HG02678 (cell line): ENCODE measurements around the gene RAF1.
"Not testable (repeated sequence)": the region's sequence is repeated elsewhere in the genome, so short reads cannot be mapped to it uniquely, and the experiment has no call there.

Source experiments
- ATAC-seq: cut with Tn5 transposase; IDR thresholded peaks from one replicate; pipeline ENCODE4 v1.9.1; 2021; ENCODE audit warnings: mild to moderate bottlenecking, moderate library complexity; ENCODE audit not compliant: unreplicated experiment

RAF1 gene

GRCh38 chr3:12663936-12664908 lies at the start of gene RAF1:
Gene RAF1 (minus strand): TSS chr3:12664117. CDS start chr3:12618721, 45,396 bp downstream.
- peak; percentile 95 for ATAC-seq

DNA sequence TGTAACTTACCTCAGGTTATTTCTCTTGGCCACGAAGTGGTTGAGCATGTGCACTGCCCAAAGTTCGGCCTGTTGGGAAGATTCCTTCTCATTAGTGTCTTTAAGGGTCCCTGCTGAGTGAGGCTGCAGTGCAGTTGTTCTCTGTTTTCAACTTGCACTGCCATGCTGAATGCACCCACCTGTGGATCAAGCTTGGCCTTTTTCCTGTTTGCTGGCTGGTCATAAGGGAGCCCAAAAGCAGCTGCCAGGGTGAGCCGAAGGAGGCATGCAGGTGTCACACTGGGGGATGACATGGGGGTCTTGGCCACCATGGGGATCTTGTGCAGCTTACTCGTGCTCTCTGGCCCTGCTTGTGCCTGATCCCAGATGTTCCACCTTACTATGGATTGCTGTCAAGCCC lies 46.1 kb upstream of the RAF1 start:
- ATAC-seq, result no peak

DNA sequence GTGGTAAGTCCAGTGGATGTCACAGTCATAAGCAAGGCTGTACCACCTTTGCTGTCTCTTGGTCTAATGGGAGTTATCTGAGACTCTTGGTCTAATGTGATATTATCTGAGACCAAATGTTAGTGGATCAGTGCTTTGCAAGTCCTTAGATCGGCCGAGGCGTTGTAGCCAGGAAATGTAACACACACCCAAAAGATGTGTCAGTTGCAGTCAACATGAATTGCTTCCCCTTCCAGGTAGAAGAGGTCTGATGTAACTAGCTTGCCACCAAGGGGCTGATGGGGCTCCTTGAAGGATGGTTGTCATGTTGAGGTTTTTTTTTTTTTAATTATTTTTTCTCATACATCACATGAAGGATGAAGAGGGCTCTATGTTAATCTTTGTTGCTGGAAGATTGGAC lies 45.4 kb upstream of the RAF1 start:
- ATAC-seq, result no peak

GRCh38 chr3:12708584-12709192 lies 44.8 kb upstream of the RAF1 start:
- no peak for ATAC-seq

GRCh38 chr3:12707449-12707848 lies 43.5 kb upstream of the RAF1 start:
- ATAC-seq, result no peak

DNA sequence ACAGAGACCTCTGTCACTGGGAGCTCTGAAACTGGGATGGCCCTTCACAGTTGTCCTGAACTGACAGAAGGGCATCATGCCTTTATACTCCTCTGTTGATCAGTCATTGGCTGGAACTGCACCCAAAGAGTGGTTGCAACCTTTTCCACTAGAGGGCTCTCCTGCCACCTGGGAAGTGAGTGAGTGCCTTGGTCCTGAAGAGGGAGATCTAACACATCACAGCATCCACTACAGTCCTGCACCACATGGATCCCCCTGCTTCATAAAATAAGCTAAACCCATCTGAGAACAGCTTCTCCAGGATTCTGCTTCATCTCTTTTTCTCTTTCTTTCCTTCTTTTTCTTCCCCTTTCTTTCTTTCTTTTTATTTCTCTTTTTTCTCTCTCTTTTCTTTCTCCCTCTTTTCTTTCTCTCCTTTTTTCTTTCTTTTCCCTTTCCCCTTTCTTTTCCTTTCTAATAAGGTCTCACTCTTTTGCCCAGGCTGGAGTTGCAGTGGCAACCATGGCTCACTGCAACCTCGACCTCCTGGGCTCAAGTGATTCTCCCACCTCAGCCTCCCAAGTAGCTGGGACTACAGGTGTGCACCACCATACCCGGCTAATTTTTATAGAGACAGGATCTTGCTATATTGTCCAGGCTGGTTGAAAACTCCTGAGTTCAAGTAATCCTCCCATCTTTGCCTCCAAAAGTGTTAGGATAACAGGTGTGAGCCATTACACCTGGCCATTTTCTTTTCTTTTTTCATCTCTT lies 42.8 kb upstream of the RAF1 start:
- ATAC-seq, result peak; percentile 94

- ATAC-seq, result no peak
These were observed 42.1 kb upstream of the RAF1 start for GRCh38 chr3:12705981-12706380.

DNA sequence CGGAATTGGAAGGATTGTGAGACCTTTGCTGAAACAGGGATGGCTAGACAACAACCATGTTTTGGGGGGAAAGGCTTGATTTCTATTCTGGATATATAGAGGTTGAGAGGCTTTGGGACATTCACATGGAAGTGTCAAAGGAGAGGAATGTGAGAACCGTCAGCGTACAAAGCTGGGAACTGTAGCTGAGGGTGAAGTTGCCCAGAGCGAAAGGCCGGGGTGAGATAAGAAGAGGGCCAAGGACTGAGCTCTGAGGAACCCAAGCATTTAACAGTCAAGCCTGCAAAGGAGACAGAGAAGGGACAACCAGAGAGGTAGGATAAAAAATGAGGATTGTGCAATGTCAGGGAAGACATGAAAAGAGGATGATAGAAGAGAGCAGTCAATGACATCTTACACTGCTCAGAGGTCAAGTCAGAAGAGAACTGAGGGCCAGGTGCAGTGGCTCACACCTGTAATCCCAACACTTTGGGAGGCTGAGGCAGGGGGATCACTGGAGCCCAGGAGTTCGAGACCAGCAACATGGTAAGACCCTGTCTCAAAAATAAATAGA lies 41.5 kb upstream of the RAF1 start:
- ATAC-seq, result no peak

GRCh38 chr3:12702501-12702900 lies 38.6 kb upstream of the RAF1 start:
- no peak for ATAC-seq

DNA sequence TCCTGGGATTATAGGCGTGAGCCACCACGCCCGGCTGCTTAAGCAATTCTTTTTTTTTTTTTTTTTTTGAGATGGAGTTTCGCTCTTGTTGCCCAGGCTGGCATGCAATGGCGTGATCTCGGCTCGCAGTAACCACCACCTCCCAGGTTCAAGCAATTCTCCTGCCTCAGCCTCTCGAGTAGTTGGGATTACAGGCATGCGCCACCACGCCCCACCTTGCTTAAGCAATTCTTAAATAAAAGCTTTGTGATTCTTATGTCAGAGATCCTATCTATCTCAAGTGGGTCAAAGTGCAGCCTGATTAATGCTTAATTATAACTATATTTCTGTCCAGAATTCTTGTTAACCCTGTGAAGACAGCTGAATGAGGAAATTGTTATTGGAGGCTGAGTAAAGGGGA lies 37.7 kb upstream of the RAF1 start:
- not testable (repeated sequence) for ATAC-seq

DNA sequence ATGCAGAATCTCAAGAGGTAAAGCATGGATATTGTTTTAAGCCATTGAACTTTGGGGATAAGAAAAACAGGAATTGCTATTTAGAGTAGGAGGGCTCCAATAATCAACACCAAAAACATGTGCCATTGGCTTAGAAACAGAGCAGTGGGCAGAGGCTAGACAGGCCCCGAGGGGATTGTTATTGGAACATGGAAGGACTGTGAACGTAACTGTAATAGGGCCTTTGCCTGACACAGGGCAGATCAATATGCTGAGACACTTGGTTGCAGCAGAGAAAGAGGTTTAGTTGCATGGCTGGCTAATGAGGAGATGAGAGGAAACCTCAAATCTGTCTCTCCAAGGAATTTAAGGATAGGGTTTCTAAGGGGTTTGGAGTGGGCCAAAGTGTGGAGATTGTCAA lies 36.9 kb upstream of the RAF1 start:
- no peak for ATAC-seq

DNA sequence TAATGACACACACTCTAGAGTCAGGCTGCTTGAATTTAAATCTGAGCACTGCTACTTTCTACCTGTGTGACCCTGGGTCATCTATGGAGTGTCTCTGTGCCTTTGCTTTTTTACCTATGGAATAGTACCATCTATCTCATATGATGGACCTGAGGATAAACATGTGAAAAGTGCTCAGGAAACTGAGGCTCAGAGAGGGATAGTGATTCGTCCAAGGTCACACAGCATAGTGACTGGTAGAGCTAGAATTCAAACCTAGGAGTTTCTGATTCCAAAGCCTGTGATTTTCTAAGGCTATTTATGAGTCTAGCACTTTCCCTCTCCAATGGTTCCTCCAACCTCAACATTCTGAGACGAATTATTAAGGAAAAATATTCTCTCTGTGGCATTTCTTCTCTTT lies 32.0 kb upstream of the RAF1 start:
- no peak for ATAC-seq

DNA sequence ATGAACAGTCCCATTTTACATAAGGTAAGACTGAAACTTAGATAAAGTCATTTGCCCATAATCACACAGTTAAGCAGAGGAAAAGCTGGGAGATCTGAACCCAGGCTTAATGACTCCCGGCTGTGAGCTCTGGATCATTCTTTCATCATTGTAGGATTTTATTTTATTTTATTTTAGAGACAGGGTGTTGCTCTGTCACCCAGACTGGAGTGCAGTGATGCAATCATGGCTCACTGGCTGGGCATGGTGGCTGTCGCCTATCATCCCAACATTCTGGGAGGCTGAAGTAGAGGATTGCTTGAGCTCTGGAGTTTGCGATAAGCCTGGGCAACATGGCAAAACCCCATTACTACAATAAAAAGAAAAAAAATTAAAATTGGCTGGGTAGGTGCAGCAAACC lies 31.2 kb upstream of the RAF1 start:
- ATAC-seq, result no peak

DNA sequence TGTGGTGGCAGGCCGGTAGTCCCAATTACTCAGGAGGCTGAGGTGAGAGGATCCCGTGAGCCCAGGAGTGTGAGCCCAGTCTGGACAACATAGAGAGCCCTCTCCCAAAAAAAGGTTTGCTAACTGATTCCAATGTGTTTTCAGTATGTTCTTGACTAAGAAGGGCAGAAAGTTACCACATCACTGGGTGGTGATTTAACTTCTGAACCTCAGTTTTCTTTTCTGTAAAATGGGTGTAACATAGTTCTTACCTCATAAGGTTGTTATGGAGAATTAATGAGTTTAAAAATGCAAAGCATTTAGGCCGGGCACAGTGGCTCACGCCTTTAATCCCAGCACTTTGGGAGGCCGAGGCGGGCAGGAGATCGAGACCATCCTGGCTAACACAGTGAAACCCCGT lies 28.5 kb upstream of the RAF1 start:
- ATAC-seq, result no peak

- no peak for ATAC-seq
These were observed 26.2 kb upstream of the RAF1 start for GRCh38 chr3:12689997-12690711.

DNA sequence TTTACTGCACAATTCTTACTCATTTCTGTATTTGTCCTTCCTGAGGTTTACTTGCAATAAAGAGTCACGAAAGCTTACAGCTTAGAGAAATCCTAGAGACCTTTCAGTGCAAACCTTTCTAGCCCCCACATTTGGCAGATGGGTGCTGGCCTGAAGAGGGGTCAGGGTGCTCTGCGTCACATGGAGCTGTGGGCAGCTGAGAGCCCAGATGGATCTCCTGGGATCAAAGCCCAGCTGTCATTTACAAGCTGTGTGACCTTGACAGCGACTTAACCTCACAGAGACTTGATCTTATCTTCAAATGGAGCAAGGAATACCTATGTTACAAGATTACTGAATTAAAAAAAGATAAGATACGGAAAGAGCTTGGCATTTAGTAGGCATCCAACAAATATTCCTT lies 24.0 kb upstream of the RAF1 start:
- no peak for ATAC-seq

DNA sequence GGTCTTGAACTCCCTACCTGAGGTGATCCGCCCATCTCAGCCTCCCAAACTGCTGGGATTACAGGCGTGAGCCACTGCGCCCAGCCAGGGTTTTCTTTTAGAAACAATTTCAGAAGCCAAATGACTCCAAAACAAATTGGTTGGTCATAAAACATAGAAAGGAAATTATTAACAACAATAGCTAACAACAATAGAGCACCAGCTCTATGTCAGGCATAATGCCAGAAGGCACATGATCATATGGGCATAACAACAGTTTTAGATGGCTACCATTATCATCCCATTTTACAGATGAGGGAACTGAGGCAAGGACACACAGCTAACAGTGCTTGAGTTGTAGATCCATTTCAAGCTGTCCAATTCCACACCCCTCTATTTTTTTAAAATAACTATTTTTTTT lies 22.2 kb upstream of the RAF1 start:
- ATAC-seq, result no peak

- ATAC-seq, result no peak
These were observed 18.1 kb upstream of the RAF1 start for GRCh38 chr3:12681943-12682390.

- ATAC-seq, result no peak
These were observed 17.4 kb upstream of the RAF1 start for GRCh38 chr3:12681089-12681942.

DNA sequence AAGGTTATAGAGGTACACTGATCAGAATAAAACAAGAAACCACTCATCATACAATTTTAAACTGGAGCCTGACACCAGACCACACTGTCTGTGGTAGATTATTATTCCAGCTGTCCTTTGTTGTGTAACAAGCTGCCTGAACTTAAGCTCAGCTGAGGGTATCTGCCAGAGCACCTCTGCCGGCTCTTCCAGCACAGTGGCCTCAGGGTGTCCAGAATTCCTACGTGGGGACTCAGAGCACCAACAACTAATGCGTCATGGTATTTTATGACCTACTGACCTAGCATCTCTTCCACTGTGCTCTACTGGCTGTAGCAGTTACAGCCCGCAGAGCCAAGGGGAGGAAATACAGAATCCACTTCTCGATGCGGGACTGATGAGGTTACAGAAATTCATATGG lies 15.6 kb upstream of the RAF1 start:
- ATAC-seq, result no peak
